ENCODE measurements around the gene SFSWAP.

SFSWAP gene

GRCh38 chr12:131793243-131794022 is 82.5 kb downstream of the SFSWAP start:
- no peak overlapping the region for H4K91ac ChIP-seq (ENCODE audit: low read depth, low read length, poor library complexity)
- no peak overlapping the region for H2BK120ac ChIP-seq (ENCODE audit: low read depth, low read length)
- H3K14ac ChIP-seq (ENCODE audit: low read length): no peak overlapping the region
- H3K9ac ChIP-seq (ENCODE audit: low read depth, low read length, poor library complexity): no peak overlapping the region
- H3K9me3 ChIP-seq (replicated peaks in 1 of 2; ENCODE audit: control insufficient read depth in 2 of 2, insufficient read depth in 1 of 2, low read depth in 1 of 2, low read length in 2 of 2): peaks cover 0 to 3% of the 10 kb centered on the region in 2 donors
- H3K4me3 ChIP-seq (ENCODE audit: low read length in 2 of 2): no peak overlapping the region
- no peak for DNase-seq (ENCODE audit: low spot score)
- H2AK5ac ChIP-seq (ENCODE audit: low read depth, low read length): no peak overlapping the region
- no peak overlapping the region for H3K4ac ChIP-seq (ENCODE audit: low read length)
- no peak overlapping the region for H2AFZ ChIP-seq (ENCODE audit: low read length)
- no peak overlapping the region for H2BK12ac ChIP-seq (ENCODE audit: low read length)
- H2BK15ac ChIP-seq (ENCODE audit: low read length): no peak overlapping the region
- peaks cover 27 to 95% of the 10 kb centered on the region in 2 donors for H3K36me3 ChIP-seq (replicated peaks in 1 of 2; ENCODE audit: control insufficient read depth in 2 of 2, insufficient read depth in 2 of 2, low read length in 2 of 2)
- peak overlapping the region; percentile 13 for H3K18ac ChIP-seq (ENCODE audit: low read length)
- H2BK5ac ChIP-seq (ENCODE audit: low read length): no peak overlapping the region
- no peak overlapping the region for H3K4me2 ChIP-seq (ENCODE audit: insufficient read depth, low read length, poor library complexity, severe bottlenecking)
- H3K79me1 ChIP-seq (ENCODE audit: low read depth, low read length): peaks cover 2% of the 10 kb centered on the region
- no CpG with 5 or more reads among the region's 19 CpGs for WGBS, 2 donors (ENCODE audit: extremely low coverage in 2 of 2, insufficient read length in 2 of 2, insufficient replicate concordance in 1 of 2)
- H3K27ac ChIP-seq (replicated peaks; ENCODE audit: low read length): peak overlapping the region; percentile 45
- H3K27me3 ChIP-seq (ENCODE audit: control insufficient read depth in 3 of 3, insufficient read depth in 3 of 3, low read depth in 1 of 3, low read length in 3 of 3): no peaks in the 10 kb centered on the region
- H4K8ac ChIP-seq (ENCODE audit: low read depth, low read length): no peak overlapping the region
- peaks cover 3 to 22% of the 10 kb centered on the region in 2 donors for H3K4me1 ChIP-seq (ENCODE audit: control insufficient read depth in 2 of 2, insufficient read depth in 1 of 2, low read depth in 1 of 2, low read length in 2 of 2)
- no peak overlapping the region for H3K23ac ChIP-seq (ENCODE audit: low read depth, low read length, poor library complexity)

GRCh38 chr12:131794061-131794460 is 83.2 kb downstream of the SFSWAP start:
- no peak overlapping the region for H2AFZ ChIP-seq (ENCODE audit: low read length)
- H3K23ac ChIP-seq (ENCODE audit: low read depth, low read length, poor library complexity): no peak overlapping the region
- H2AK5ac ChIP-seq (ENCODE audit: low read depth, low read length): no peak overlapping the region
- H3K36me3 ChIP-seq (replicated peaks in 1 of 2; ENCODE audit: control insufficient read depth in 2 of 2, insufficient read depth in 2 of 2, low read length in 2 of 2): peaks cover 27 to 93% of the 10 kb centered on the region in 2 donors
- no peak overlapping the region for H3K9ac ChIP-seq (ENCODE audit: low read depth, low read length, poor library complexity)
- H3K4me2 ChIP-seq (ENCODE audit: insufficient read depth, low read length, poor library complexity, severe bottlenecking): no peak overlapping the region
- no peak overlapping the region for H3K18ac ChIP-seq (ENCODE audit: low read length)
- no peak overlapping the region for H2BK120ac ChIP-seq (ENCODE audit: low read depth, low read length)
- H3K4ac ChIP-seq (ENCODE audit: low read length): no peak overlapping the region
- no CpG with 5 or more reads among the region's 7 CpGs for WGBS, 2 donors (ENCODE audit: extremely low coverage in 2 of 2, insufficient read length in 2 of 2, insufficient replicate concordance in 1 of 2)
- no peak overlapping the region for H3K4me3 ChIP-seq (ENCODE audit: low read length in 2 of 2)
- H3K9me3 ChIP-seq (replicated peaks in 1 of 2; ENCODE audit: control insufficient read depth in 2 of 2, insufficient read depth in 1 of 2, low read depth in 1 of 2, low read length in 2 of 2): peaks cover 0 to 3% of the 10 kb centered on the region in 2 donors
- H3K79me1 ChIP-seq (ENCODE audit: low read depth, low read length): peaks cover 2% of the 10 kb centered on the region
- no peak overlapping the region for H2BK5ac ChIP-seq (ENCODE audit: low read length)
- peaks cover 3 to 22% of the 10 kb centered on the region in 2 donors for H3K4me1 ChIP-seq (ENCODE audit: control insufficient read depth in 2 of 2, insufficient read depth in 1 of 2, low read depth in 1 of 2, low read length in 2 of 2)
- no peak overlapping the region for H4K8ac ChIP-seq (ENCODE audit: low read depth, low read length)
- no peak overlapping the region for H2BK15ac ChIP-seq (ENCODE audit: low read length)
- no peaks in the 10 kb centered on the region for H3K27me3 ChIP-seq (ENCODE audit: control insufficient read depth in 3 of 3, insufficient read depth in 3 of 3, low read depth in 1 of 3, low read length in 3 of 3)
- H3K27ac ChIP-seq (replicated peaks; ENCODE audit: low read length): no peak overlapping the region
- no peak for DNase-seq (ENCODE audit: low spot score)
- H4K91ac ChIP-seq (ENCODE audit: low read depth, low read length, poor library complexity): no peak overlapping the region
- no peak overlapping the region for H3K14ac ChIP-seq (ENCODE audit: low read length)
- H2BK12ac ChIP-seq (ENCODE audit: low read length): no peak overlapping the region

- no peak overlapping the region for H3K14ac ChIP-seq (ENCODE audit: low read length)
- no peak for DNase-seq (ENCODE audit: low spot score)
- H2AK5ac ChIP-seq (ENCODE audit: low read depth, low read length): no peak overlapping the region
- H2BK15ac ChIP-seq (ENCODE audit: low read length): no peak overlapping the region
- H2BK5ac ChIP-seq (ENCODE audit: low read length): no peak overlapping the region
- H2AFZ ChIP-seq (ENCODE audit: low read length): no peak overlapping the region
- peaks cover 3 to 22% of the 10 kb centered on the region in 2 donors for H3K4me1 ChIP-seq (ENCODE audit: control insufficient read depth in 2 of 2, insufficient read depth in 1 of 2, low read depth in 1 of 2, low read length in 2 of 2)
- WGBS, 2 donors (ENCODE audit: extremely low coverage in 2 of 2, insufficient read length in 2 of 2, insufficient replicate concordance in 1 of 2): no CpG with 5 or more reads among the region's 10 CpGs
- no peak overlapping the region for H3K27ac ChIP-seq (replicated peaks; ENCODE audit: low read length)
- peaks cover 2% of the 10 kb centered on the region for H3K79me1 ChIP-seq (ENCODE audit: low read depth, low read length)
- H3K36me3 ChIP-seq (replicated peaks in 1 of 2; ENCODE audit: control insufficient read depth in 2 of 2, insufficient read depth in 2 of 2, low read length in 2 of 2): peaks cover 30 to 93% of the 10 kb centered on the region in 2 donors
- H3K4me2 ChIP-seq (ENCODE audit: insufficient read depth, low read length, poor library complexity, severe bottlenecking): no peak overlapping the region
- no peak overlapping the region for H3K9ac ChIP-seq (ENCODE audit: low read depth, low read length, poor library complexity)
- H3K4ac ChIP-seq (ENCODE audit: low read length): no peak overlapping the region
- no peak overlapping the region for H4K8ac ChIP-seq (ENCODE audit: low read depth, low read length)
- H3K27me3 ChIP-seq (ENCODE audit: control insufficient read depth in 3 of 3, insufficient read depth in 3 of 3, low read depth in 1 of 3, low read length in 3 of 3): no peaks in the 10 kb centered on the region
- no peak overlapping the region for H2BK120ac ChIP-seq (ENCODE audit: low read depth, low read length)
- H3K9me3 ChIP-seq (replicated peaks in 1 of 2; ENCODE audit: control insufficient read depth in 2 of 2, insufficient read depth in 1 of 2, low read depth in 1 of 2, low read length in 2 of 2): peaks cover 0 to 3% of the 10 kb centered on the region in 2 donors
- H4K91ac ChIP-seq (ENCODE audit: low read depth, low read length, poor library complexity): no peak overlapping the region
- H3K18ac ChIP-seq (ENCODE audit: low read length): no peak overlapping the region
- H2BK12ac ChIP-seq (ENCODE audit: low read length): no peak overlapping the region
- H3K23ac ChIP-seq (ENCODE audit: low read depth, low read length, poor library complexity): no peak overlapping the region
- H3K4me3 ChIP-seq (ENCODE audit: low read length in 2 of 2): no peak overlapping the region
These were observed 83.7 kb downstream of the SFSWAP start for GRCh38 chr12:131794573-131794972.

GRCh38 chr12:131795064-131795463 is 84.2 kb downstream of the SFSWAP start:
- no CpG with 5 or more reads among the region's 14 CpGs for WGBS, 2 donors (ENCODE audit: extremely low coverage in 2 of 2, insufficient read length in 2 of 2, insufficient replicate concordance in 1 of 2)

More at GRCh38 chr12:131795064-131795463, 84.2 kb downstream of the SFSWAP start:
- Histone ChIP-seq H3K27ac (replicated peaks; ENCODE audit: low read length) (no peak overlapping the region), H4K8ac (ENCODE audit: low read depth, low read length) (peak overlapping the region; percentile 92), H4K91ac (ENCODE audit: low read depth, low read length, poor library complexity) (no peak overlapping the region), H3K4me1 (ENCODE audit: control insufficient read depth in 2 of 2, insufficient read depth in 1 of 2, low read depth in 1 of 2, low read length in 2 of 2) (peaks cover 3 to 22% of the 10 kb centered on the region in 2 donors), H2BK5ac (ENCODE audit: low read length) (no peak overlapping the region), H3K79me1 (ENCODE audit: low read depth, low read length) (peaks cover 2% of the 10 kb centered on the region), H3K4ac (ENCODE audit: low read length) (no peak overlapping the region), H3K9me3 (replicated peaks in 1 of 2; ENCODE audit: control insufficient read depth in 2 of 2, insufficient read depth in 1 of 2, low read depth in 1 of 2, low read length in 2 of 2) (peaks cover 0 to 3% of the 10 kb centered on the region in 2 donors), H2AK5ac (ENCODE audit: low read depth, low read length) (peak overlapping the region; percentile 57), H2BK12ac (ENCODE audit: low read length) (peak overlapping the region; percentile 63), H3K18ac (ENCODE audit: low read length) (peak overlapping the region; percentile 53), H3K9ac (ENCODE audit: low read depth, low read length, poor library complexity) (no peak overlapping the region), H3K27me3 (ENCODE audit: control insufficient read depth in 3 of 3, insufficient read depth in 3 of 3, low read depth in 1 of 3, low read length in 3 of 3) (no peaks in the 10 kb centered on the region), H3K4me2 (ENCODE audit: insufficient read depth, low read length, poor library complexity, severe bottlenecking) (no peak overlapping the region), H2BK15ac (ENCODE audit: low read length) (no peak overlapping the region), H3K4me3 (ENCODE audit: low read length in 2 of 2) (no peak overlapping the region), H2BK120ac (ENCODE audit: low read depth, low read length) (no peak overlapping the region), H3K36me3 (replicated peaks in 1 of 2; ENCODE audit: control insufficient read depth in 2 of 2, insufficient read depth in 2 of 2, low read length in 2 of 2) (peaks cover 30 to 93% of the 10 kb centered on the region in 2 donors), H2AFZ (ENCODE audit: low read length) (no peak overlapping the region), H3K23ac (ENCODE audit: low read depth, low read length, poor library complexity) (peak overlapping the region; percentile 34), H3K14ac (ENCODE audit: low read length) (no peak overlapping the region)
- no peak for DNase-seq (ENCODE audit: low spot score)

Measured in neuronal stem cell (in vitro differentiated cells).